NK-92 (cell line): ENCODE data around the gene RAB3IP.
"Not testable (repeated sequence)": the region's sequence is repeated elsewhere in the genome, so short reads cannot be mapped to it uniquely, and the experiment has no call there.

ENCODE experiments used
- DNase-seq: peaks from one replicate; lab custom pipeline; 2025; ENCODE audit not compliant: unreplicated experiment; lab: John Stamatoyannopoulos, UW

RAB3IP gene

GRCh38 chr12:69834147-69834546 is 95.5 kb downstream of the RAB3IP start:
- DNase-seq = no peak

DNA sequence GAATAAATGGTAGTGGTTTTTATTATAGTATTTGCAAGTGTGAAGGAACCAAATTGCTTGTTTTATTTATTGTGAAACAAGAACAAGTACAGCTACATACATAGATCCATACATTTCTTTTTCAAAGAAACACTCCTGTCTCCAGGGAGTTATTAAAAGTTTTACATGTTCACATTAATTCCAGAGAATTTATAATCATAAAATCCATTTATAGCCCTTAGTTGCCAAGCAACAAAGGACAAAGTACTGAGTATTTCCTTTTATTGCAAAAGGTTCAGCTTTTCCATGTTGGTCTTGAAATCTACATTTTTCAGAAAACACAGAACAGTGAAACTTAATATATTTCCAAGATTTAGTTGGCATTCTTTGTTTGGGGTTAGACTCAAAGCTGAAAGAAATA is 95.9 kb downstream of the RAB3IP start:
- DNase-seq = no peak

GRCh38 chr12:69835081-69835480 is 96.4 kb downstream of the RAB3IP start:
- DNase-seq = no peak

DNA sequence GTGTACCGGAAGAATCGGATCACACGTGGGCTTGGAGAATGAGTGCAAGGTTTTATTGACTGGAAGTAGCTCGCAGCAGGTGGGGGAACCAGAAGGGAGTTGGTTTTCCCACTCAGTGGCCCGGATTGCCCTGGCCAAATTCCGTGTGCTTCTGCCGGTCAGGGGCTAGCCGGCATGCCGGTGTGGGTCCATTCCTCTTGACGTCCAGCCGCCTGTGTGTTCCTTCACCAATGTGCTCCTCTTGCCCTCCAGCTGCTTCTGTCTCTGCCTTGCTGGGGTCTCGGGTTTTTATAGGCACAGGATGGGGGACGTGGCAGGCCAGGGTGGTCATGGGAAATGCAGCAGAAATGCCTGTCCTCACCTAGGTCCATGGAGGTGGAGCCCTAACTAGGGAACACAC is 97.4 kb downstream of the RAB3IP start:
- no peak for DNase-seq

DNA sequence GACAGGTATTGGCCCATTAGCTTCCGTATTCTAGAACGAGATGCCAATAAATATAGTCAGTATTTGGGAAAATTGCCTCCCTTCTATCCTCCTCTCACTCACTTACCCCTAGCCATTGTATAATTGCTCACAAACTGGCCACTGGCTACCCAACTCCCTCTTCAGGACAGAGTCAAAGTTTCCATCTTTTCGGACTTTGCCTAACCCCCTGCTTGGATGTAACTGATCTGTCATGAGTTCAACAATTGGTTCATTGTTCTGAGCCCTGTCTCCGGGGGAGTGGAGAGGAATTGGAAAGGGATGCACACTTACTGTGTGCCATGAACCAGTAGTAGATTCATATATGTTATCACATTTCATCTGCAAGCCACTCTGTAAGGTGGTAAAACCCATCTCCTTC is 98.5 kb downstream of the RAB3IP start:
- no peak for DNase-seq

GRCh38 chr12:69837657-69838415 is 99.2 kb downstream of the RAB3IP start:
- no peak for DNase-seq

- DNase-seq = no peak
Measured at GRCh38 chr12:69840727-69841126, 102.1 kb downstream of the RAB3IP start.

DNA sequence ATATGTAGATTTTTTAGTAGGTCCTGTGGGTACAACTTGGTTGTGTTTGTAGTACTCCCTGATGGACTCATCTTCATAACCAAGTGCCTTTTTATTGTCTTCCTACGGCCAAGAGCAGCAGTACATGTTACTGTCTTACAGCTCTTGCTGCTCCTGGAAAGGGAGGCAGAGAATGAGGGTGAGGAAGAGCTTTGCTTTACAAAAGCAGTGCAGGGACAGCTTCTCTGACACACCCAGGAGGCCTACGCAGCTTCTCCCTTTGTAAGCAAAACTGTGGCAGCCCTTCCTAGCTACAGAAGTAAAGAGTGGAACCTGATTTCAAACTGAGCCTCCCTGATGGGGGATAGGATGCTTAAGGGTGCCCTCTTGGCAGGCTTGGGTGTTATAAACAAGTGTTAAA is 104.9 kb downstream of the RAB3IP start:
- DNase-seq = no peak

- DNase-seq = no peak
Measured at GRCh38 chr12:69844416-69844815, 105.8 kb downstream of the RAB3IP start.

- no peak for DNase-seq
Measured at GRCh38 chr12:69844836-69845235, 106.2 kb downstream of the RAB3IP start.

DNA sequence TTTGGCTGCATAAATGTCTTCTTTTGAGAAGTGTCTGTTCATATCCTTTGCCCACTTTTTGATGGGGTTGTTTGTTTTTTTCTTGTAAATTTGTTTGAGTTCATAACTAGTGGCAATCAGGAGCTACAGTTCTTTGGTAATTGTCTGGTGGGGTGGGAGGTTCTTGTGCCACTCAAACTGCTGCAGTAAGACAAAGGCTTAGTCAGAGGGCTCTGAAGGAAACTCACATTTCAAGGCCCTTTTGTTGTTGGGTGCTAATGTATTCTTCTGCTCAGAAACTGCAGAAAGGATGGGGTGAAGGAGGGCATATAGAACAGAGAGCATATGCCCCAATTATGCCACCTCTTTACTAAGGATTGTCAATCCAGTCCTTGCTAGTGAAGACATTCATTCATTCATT is 108.3 kb downstream of the RAB3IP start:
- DNase-seq = no peak

DNA sequence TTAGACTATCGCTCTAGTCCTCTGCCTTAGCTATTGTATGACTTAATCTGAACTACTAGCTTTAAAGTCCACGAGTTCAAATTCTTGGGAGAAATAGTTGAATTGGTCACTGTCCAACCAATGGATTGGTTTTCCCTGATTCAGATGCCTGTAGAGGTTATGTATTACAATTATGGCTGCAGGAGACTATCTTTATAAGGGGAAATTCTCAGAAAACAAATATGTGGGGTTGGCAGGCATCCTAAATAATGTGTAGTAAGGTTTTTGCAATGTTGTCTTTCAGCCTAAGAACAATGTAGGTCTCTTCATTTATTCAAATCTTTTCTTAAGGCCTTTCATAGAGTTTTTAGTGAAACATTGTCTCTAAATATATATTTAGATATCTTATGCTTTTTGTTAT is 113.3 kb downstream of the RAB3IP start:
- DNase-seq = no peak

DNA sequence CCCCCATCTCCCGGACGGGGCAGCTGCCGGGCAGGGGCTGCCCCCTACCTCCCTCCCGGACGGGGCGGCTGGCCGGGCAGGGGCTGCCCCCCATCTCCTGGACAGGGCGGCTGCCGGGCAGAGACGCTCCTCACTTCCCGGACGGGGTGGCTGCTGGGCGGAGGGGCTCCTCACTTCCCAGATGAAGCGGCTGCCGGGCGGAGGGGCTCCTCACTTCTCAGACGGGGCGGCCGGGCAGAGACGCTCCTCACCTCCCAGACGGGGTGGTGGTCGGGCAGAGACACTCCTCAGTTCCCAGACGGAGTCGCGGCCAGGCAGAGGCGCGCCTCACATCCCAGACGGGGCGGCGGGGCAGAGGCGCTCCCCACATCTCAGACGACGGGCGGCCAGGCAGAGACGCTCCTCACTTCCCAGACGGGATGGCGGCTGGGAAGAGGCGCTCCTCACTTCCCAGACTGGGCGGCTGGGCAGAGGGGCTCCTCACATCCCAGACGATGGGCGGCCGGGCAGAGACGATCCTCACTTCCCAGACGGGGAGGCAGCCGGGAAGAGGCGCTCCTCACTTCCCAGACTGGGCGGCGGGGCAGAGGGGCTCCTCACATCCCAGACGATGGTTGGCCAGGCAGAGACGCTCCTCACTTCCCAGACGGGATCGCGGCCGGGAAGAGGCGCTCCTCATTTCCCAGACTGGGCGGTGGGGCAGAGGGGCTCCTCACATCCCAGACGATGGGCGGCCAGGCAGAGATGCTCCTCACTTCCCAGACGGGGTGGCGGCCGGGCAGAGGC is 114.7 kb downstream of the RAB3IP start:
- DNase-seq = not testable (repeated sequence)

DNA sequence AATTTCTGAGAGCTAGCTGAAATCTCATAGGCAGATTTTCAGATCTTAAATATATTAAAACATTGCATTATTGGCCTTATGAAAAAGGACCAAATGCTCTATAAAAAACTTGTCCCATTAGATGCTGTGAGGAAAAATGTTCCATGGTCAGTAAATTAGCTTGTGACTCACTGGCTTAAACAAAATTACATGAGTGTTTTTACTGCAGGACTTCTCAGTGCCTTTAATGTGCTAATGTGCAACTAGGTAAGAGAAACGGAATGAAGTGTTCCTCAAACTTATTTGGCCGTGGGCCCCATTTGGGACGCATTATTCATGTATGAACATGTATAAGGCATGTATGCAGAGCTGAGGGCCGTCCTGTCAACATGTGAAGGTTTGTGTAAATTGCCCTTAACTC is 128.0 kb downstream of the RAB3IP start:
- DNase-seq = no peak

DNA sequence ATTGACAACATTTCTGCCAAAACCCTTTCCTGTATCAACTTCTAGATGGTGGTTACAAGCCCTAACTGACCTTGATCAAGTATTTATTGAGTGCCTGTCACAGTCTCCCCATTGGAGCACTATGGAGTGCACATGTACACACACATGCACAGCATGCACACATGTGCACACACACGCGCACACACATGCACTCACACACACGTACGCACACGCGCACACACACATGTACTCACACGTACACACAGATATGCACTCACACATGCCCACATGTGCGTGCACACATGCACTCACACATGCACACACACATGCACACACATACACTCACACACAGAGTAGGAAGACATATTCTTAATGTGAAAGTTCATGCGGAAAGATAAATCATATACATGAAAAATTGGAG is 130.0 kb downstream of the RAB3IP start:
- DNase-seq = no peak

DNA sequence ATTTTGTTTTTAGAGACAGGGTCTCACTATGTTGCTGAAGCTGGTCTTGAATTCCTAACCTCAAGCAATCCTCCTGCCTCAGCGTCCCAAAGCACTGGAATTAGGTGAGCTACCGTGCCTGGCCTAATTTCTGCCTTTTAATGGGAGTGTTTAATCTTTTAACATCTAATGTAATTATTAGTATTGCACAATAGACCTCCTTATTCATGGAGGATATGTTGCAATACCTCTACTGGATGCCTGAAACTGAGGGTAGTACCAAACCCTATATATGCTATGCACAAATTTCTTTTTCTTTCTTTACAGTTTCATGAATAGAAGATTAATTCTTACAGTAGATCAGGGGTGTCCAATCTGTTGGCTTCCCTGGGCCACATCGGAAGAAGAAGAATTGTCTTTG is 134.1 kb downstream of the RAB3IP start:
- no peak for DNase-seq
